K562 (cell line): ENCODE data around the gene SH3BGRL2. TPM values are rescaled to one million over a fixed set of nuclear protein-coding genes. Genes with fewer than 3 reads are reported as not detected.

ENCODE experiments used
- ATAC-seq: fragments of 200-7000 bp; cut with Tn5 transposase; 3 replicates; pipeline ENCODE4 v1.9.1; 2020; ENCODE audit warnings: moderate library complexity
- BruUV-seq: library from RNA; stranded (reverse); fragments of 400-500 nt; replicated peaks from 2 replicates; lab custom pipeline; 2021; lab: Mats Ljungman, UMichigan
- CTCF ChIA-PET: fragments of 300-600 bp; formaldehyde crosslinking; extraction: SDS; loops from one replicate; lab custom pipeline; 2021; ENCODE audit warnings: low intra/inter-chr PET ratio; lab: Yijun Ruan, JAX
- POLR2A ChIA-PET: fragments of 300-600, 350-650 bp; sonication (Branson Sonifier 250); formaldehyde crosslinking; extraction: SDS; loops from one replicate; lab custom pipeline; 2021; ENCODE audit warnings: antibody characterized with exemption, inconsistent platforms; lab: Yijun Ruan, JAX
- DNase-seq, 4 experiments: peaks; one replicate each; pipeline versions ENCODE4 v3.0.0 to v3.0.0-alpha.2; 2011 to 2018; ENCODE audit warnings: low spot score in 3 of 4, mixed read lengths in 3 of 4; ENCODE audit errors: extremely low read depth in 1 of 4
- FAIRE-seq: peaks from 2 replicates; lab custom pipeline; 2011; peaks lifted over from hg19 to GRCh38; lab: Jason Lieb, UNC
- H2AFZ ChIP-seq: 2 replicates; pipeline ENCODE4 v1.6.0; 2011; ENCODE audit warnings: low read depth, low read length, control low read depth, inconsistent platforms
- H3K27ac ChIP-seq: fragments of 200-600 bp; 3 replicates; pipeline ENCODE4 v1.8.0; 2011; ENCODE audit warnings: low read depth, mild to moderate bottlenecking, control low read depth, inconsistent platforms, low read length, moderate library complexity, mixed read lengths; ENCODE audit errors: extremely low read depth
- H3K27me3 ChIP-seq, 2 experiments: fragments of 300-600 bp in 1 of 2; 2 replicates in 1 of 2; 3 replicates in 1 of 2; pipeline versions ENCODE4 v1.6.0 to v1.8.0; 2011; ENCODE audit warnings: inconsistent platforms in 2 of 2, low read length in 2 of 2, mild to moderate bottlenecking in 1 of 2, mixed read lengths in 1 of 2, moderate library complexity in 1 of 2; ENCODE audit not compliant: control insufficient read depth in 2 of 2, insufficient read depth in 2 of 2
- H3K36me3 ChIP-seq: fragments of 300-600 bp; 3 replicates; pipeline ENCODE4 v1.8.0; 2011; ENCODE audit warnings: mild to moderate bottlenecking, low read length, inconsistent platforms; ENCODE audit not compliant: control insufficient read depth, insufficient read depth
- H3K4me1 ChIP-seq, 2 experiments: fragments of 200-600 bp in 1 of 2; replicated peaks in 1 of 2; 2 replicates in 1 of 2; 3 replicates in 1 of 2; pipeline versions ENCODE4 v1.5.1 to v1.8.0; 2011; ENCODE audit warnings: inconsistent platforms in 2 of 2, low read length in 2 of 2, mild to moderate bottlenecking in 1 of 2, mixed read lengths in 1 of 2, moderate library complexity in 1 of 2; ENCODE audit not compliant: control insufficient read depth in 2 of 2, insufficient read depth in 2 of 2
- H3K4me2 ChIP-seq: 2 replicates; pipeline ENCODE4 v1.6.1; 2011; ENCODE audit warnings: low read length, control low read depth, inconsistent platforms, mixed read lengths; ENCODE audit not compliant: insufficient read depth
- H3K4me3 ChIP-seq: fragments of 200-600 bp; sonication (generic), shearing (Covaris generic); 2 replicates; pipeline ENCODE4 v1.5.1; 2016; ENCODE audit warnings: control low read depth, inconsistent platforms
- H3K79me2 ChIP-seq: fragments of 200-600 bp; 3 replicates; pipeline ENCODE4 v1.8.0; 2011; ENCODE audit warnings: low read length, inconsistent platforms; ENCODE audit not compliant: control insufficient read depth, insufficient read depth
- H3K9ac ChIP-seq, 2 experiments: 2 replicates each; pipeline versions ENCODE4 v1.6.0 to v1.6.1; 2011; ENCODE audit warnings: low read depth in 2 of 2, low read length in 2 of 2, control low read depth in 1 of 2, inconsistent platforms in 1 of 2, mild to moderate bottlenecking in 1 of 2, mixed read lengths in 1 of 2; ENCODE audit not compliant: insufficient read depth in 1 of 2
- H3K9me1 ChIP-seq: one replicate; pipeline ENCODE4 v1.6.0; 2011; ENCODE audit warnings: inconsistent platforms, mild to moderate bottlenecking, low read length, moderate library complexity; ENCODE audit not compliant: control insufficient read depth, insufficient read depth
- H3K9me3 ChIP-seq: replicated peaks from 2 replicates; pipeline ENCODE4 v1.5.1; 2011; ENCODE audit warnings: low read depth, low read length, inconsistent platforms; ENCODE audit not compliant: control insufficient read depth, insufficient read depth
- H4K20me1 ChIP-seq: replicated peaks from 2 replicates; pipeline ENCODE4 v1.6.1; 2011; ENCODE audit warnings: low read length, inconsistent platforms, mixed read lengths; ENCODE audit not compliant: control insufficient read depth, insufficient read depth
- ARHGAP35 ChIP-seq: fragments of 450-650 bp; IDR thresholded peaks from 2 replicates; pipeline ENCODE4 v1.6.1; 2018; ENCODE audit not compliant: partially characterized antibody
- EP400 ChIP-seq: fragments of 450-650 bp; IDR thresholded peaks from 2 replicates; pipeline ENCODE4 v1.6.1; 2017; ENCODE audit warnings: antibody characterized with exemption, mild to moderate bottlenecking, moderate library complexity
- HMG20B ChIP-seq: fragments of 250-450 bp; sonication (Bioruptor Pico); IDR thresholded peaks from 2 replicates; pipeline ENCODE4 v1.5.0; 2021; ENCODE audit warnings: mild to moderate bottlenecking
- KLF13 ChIP-seq: fragments of 450-650 bp; IDR thresholded peaks from 2 replicates; pipeline ENCODE4 v1.6.1; 2016; ENCODE audit warnings: missing genetic modification characterization, low read depth, mild to moderate bottlenecking, missing compliant biosample characterization, moderate library complexity, borderline replicate concordance
- USF1 ChIP-seq: sonication (generic); formaldehyde crosslinking; IDR thresholded peaks from 2 replicates; pipeline ENCODE4 v1.9.0; 2022; ENCODE audit warnings: mild to moderate bottlenecking, missing genetic modification reagents
- ZNF217 ChIP-seq: sonication (generic); formaldehyde crosslinking; IDR thresholded peaks from 2 replicates; pipeline ENCODE4 v1.8.0; 2022; ENCODE audit warnings: mild to moderate bottlenecking, missing genetic modification reagents
- WGBS: fragments of 100-300 bp; shearing (Covaris generic); methylation state at CpG from one replicate; pipeline ENCODE4 v1.1.6; 2016; ENCODE audit warnings: low coverage, mixed read lengths; ENCODE audit not compliant: insufficient coverage; ENCODE audit errors: missing lambda C conversion rate; 5-methylcytosine and 5-hydroxymethylcytosine counted together
- in situ Hi-C: fragments of 300-500 bp; cut with MboI; formaldehyde crosslinking; loops from 4 replicates; pipeline ENCODE4 v1.15.0; 2018; ENCODE audit warnings: inconsistent platforms, mixed read lengths
- intact Hi-C: fragments of 100-400 bp; cut with micrococcal nuclease; formaldehyde crosslinking; loops from 2 replicates; pipeline ENCODE4 v1.14.2; 2022
- polyA plus RNA-seq, 8 experiments: library from polyadenylated mRNA; depleted of rRNA in 4 of 8; stranded (reverse) in 5 of 8; unstranded in 3 of 8; fragments of >200 nt; fragmentation: Nextera tagmentation in 2 of 8; fragmentation: Illumina TruSeq in 1 of 8; extraction: Ambion mirVana in 2 of 8; extraction: Trizol in 1 of 8; gene quantifications; 2 replicates each; pipeline versions ENCODE4 v1.2.1 to v1.2.3, GENCODE V29; 2011 to 2014; ENCODE audit warnings: inconsistent platforms in 1 of 8, missing spikeins in 1 of 8
- total RNA-seq, 7 experiments: library from RNA; depleted of rRNA in 6 of 7; stranded (reverse); fragments of >200 nt in 6 of 7; fragmentation: Illumina TruSeq in 2 of 7; extraction: Trizol in 2 of 7; gene quantifications; 2 replicates each; pipeline versions ENCODE4 v1.2.1 to v1.2.3, GENCODE V29; 2011 to 2021; ENCODE audit warnings: low replicate concordance in 1 of 7

The SH3BGRL2 gene
- total and polyA plus RNA-seq, 9 of the 15 experiments (the other 6 are each of a cell fraction or from before 2014, with no cell fraction given), result 4.4 to 12.1 (median 7.3) TPM

GRCh38 chr6:79718509-79719247, 87.5 kb downstream of the SH3BGRL2 start:
- H3K36me3 ChIP-seq, result no peaks in the 10 kb centered on the region
- H2AFZ ChIP-seq, result peak overlapping the region; percentile 21
- H3K9me1 ChIP-seq, result no peaks in the 10 kb centered on the region
- POLR2A ChIA-PET, result interaction anchor here (0.7 kb wide), 1 partner anchor 17 kb away, joined by 3 read pairs; no protein-coding TSS in a partner anchor
- CTCF ChIA-PET, result no interaction called here
- TF ChIP-seq KLF13 (no peak), USF1 (CRISPR knock-in tag) (no peak), ARHGAP35 (no peak), HMG20B (no peak), EP400 (no peak), ZNF217 (CRISPR knock-in tag) (no peak)
- FAIRE-seq (no peak), DNase-seq (no peak), ATAC-seq (peak; percentile 33; the same call in 1 of the 3 replicates)
- 0 out of 5 replicates have a peak, but pooled peaks cover 0 to 5% of the 10 kb centered on the region in 2 experiments for H3K27me3 ChIP-seq
- in situ Hi-C loops (no loop called here), intact Hi-C loops (loop anchor here (5.0 kb wide), 1 partner anchor 149 kb away; no protein-coding TSS in a partner anchor)
- 2% methylated on average over 8 of the region's 8 CpGs for WGBS
- no peaks in the 10 kb centered on the region for H3K9me3 ChIP-seq
- H3K4me2 ChIP-seq, result no peak overlapping the region
- no peaks in the 10 kb centered on the region for H4K20me1 ChIP-seq
- H3K27ac ChIP-seq, result no peak overlapping the region
- no peaks in the 10 kb centered on the region for H3K79me2 ChIP-seq
- H3K9ac ChIP-seq, result no peak overlapping the region
- H3K4me3 ChIP-seq, result no peak overlapping the region
- H3K4me1 ChIP-seq, result no peaks in the 10 kb centered on the region
- BruUV-seq, result no TSS peak
